ENCODE measurements around the gene MAN2A1.

The MAN2A1 gene

DNA sequence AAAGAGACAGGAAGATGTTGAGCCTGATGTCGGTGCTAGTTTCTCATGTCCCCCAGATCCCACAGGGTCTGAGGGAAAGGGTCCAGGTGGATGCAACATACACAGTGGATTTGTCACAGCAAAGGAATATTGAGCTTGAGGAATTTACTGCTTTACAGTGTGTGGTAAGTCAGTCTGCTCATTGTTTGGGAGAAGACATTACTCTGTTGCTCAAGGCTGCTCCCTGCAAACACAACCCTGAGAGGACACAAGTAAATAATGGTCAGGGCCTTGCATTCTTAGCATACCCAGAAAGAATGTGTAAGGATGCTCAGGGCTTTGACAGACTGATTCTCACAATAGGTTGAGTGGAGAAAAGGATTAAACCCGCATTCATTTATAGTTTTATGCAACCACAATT, 7.3 kb upstream of the MAN2A1 start:
- DNase-seq, result no peak

DNA sequence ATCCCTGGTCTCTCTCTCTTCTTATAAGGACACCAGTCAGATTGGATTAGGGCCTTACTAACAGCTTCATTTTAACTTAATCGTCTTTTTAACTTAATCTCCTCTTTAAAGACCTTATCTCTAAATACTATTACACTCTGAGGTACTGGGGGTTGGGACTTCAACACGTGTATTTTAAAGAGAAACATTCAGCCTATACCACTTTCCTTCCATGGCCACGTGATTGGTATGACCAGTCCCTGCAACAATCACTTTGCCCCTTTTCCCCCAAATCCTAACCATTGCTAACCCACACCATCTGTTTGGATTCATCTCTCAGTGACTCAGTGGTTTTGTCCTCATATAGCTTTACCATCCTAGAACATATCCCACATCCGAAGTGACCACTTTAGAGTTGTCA, 3.8 kb upstream of the MAN2A1 start:
- no peak for DNase-seq

DNA sequence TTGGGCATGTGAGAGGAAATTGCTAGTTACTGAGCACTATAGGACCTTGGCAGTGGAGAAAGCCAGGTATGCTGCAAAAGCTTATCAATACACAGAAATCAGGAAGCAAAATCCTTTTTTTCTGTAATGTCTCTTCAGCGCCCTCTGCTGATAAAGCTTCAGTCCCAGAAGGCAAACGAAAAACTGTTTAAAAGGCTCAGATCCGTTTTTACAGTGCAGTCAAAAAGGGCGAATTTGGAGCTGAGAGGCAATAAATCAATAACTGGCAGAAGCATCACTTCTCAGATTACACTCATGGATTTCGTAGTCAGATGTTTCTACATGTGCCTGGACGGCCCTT, 1.1 kb upstream of the MAN2A1 start:
- DNase-seq, result peak in 1 of 2 donors; percentile 24

DNA sequence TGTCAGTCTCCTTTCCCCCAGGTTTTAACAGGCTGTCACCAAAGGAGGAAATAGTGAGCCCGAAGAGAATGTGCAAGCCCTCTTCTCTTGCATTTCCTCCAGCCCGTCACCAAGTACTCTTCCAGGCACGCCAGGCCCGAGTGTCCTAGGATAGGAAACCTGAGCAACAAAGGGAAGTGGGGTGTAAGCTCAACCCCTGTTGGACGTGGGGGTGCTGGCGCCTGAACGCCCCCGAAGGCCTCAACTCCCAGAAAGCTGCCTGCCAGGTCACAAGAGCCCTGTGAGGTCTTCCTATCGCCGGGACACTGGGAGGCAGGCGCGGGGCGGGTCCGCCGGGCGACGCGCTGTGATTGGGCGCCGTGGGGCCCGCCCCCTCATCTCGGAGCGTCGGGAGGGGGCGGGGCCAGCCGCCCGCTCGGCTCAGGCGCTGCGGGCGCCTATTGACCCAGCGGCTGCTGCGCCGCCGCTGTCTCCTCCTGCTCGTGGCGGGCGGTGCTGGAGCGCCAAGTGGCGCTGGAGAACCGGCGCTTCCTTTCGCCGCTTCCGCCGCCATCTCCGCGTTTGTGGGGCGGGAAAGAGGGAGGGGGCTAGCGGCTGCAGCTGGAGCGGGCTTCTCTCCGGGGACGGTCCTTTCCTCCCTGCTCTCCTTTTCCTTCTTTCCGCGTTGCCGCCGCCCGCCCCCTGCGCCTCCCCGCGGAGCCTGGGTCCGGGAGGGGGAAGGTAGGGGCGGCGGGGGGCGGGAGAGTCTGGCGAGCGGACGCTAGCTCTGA, 572 bp upstream of the MAN2A1 start:
- DNase-seq, result peak; percentile 63 to 66

DNA sequence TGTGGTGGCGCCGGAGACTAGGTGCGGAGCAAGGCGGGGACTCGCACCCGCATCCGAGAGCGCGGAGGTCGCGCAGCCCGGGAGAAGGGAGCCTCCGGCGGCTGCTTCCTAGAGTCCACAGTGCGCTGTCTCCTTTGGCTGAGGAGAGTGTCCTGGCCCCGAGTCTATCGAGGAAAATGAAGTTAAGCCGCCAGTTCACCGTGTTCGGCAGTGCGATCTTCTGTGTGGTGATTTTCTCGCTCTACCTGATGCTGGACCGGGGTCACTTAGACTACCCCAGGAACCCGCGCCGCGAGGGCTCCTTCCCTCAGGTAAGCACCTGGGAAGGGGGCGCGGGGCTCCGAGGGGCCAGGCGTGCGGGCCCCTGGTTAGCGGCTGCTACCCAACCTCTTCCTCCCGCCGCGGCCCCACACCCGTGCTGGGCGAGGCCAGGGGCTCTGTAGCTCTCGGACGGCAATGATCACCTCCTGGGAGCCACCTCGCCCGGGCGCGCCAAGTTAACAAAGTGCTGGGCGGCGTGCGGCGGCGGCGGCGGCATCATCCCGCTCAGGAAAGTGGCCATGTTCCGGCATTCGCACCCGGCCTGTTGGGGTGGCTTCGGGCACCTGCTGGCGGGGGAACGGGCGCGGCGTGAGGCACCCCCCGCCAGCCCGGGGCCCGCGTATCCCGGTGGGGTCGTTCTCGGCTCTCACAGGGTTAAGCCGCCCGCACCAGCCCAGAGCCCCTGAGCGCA, 681 bp downstream of the MAN2A1 start:
- peak; percentile 30 to 35 for DNase-seq

DNA sequence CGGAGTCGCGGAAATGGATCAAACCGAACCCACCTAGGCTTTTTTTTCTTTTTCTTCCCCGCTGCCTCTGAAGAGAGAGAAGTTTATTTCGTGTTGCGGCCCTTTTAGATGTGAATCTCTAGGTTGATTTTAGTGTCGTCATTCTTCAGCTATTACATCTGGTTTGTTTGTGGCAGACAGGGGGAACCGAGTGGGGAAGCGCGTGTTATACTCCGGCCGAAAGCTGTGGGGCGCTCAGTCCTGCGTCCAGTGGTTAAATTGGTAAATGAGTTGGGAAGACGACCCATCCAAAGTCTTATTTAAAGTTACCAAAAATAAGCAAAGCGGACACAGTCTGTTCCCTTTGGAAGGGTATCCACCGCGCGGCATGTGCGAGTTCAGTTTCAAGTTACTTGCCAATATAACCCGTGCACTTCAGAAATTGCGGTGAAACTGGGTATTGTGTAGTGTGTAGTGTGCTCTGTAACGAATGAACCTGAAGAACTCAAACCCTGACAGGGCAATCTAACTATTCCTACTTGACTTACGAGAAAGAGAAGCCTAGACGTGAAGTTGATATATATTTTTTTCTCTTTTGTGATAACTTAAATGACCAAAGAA, 1.3 kb downstream of the MAN2A1 start:
- peak; percentile 26 to 33 for DNase-seq

DNA sequence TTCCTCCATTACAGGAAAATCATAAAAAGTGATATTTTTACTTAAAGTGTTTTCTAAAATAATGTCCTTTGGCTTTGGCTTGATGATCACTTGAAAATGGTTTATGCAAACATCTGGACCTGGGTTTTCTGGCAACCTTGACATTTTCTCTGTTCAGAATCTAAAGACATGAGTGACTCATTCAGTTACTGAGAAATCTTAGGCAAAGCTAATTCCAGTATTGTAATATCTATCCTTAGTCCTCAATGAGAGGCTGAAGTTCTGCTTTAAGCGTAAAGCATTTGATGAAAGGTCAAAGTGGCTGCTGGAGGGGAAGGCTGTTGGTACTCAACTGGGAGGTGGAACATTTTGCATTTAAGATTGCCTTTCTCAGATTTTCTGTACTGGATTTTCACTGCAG, 2.3 kb downstream of the MAN2A1 start:
- no peak for DNase-seq

DNA sequence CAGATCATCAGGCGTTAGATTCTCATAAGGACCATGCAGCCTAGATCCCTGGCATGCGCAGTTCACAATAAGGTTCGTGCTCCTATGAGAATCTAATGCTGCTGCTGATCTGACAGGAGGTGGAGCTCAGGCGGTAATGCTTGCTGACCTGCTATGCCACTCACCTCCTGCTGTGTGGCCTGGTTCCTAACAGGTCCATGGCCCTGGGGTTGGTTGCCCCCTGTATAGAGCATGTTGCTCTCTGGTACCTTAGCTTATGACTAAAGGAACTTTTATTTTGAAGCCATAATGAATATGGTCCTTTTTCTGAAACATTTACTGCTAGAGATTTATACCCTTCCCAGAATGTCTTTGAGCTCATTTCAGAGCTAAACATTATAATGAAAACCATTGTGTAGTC, 3.1 kb downstream of the MAN2A1 start:
- no peak for DNase-seq

DNA sequence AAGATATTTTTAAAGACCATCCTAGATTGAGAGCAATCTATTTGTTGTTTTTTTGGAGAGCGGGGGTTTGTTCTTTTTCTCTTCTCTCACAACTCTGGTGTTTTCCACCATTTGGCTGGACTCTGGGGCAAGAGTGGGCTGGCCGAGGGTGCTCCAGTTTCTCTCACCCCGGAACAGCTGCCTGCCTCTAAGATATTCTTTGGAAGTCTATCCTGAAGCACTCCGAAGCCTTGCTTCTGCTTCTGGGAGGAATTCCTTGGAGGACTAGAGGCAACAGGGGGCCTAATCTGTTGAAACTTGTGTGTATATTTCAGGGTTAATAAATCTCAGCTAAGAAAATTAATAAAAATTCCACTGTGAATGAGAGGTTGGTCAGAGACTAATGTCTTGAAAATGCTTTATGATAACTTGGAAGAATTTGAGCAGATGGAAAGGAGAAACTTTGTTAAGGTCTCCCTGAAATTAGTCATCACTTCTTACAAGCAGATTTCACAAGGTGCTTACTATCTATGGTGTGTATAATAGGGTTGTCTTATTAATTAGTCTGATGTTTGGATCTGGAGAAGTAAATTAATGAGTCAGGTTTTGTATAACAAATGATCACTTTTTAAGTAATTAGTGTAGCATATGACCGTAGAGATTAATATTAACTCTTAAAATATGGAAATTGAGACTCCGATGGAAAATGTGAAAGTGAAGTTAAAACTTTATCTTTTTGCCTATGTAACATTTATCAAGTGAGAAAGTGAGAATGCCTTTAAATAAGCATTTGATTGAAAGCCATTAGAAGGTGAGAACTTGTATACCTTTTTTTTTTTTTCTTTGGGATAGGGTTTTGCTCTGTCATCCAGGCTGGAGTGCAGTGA, 4.0 kb downstream of the MAN2A1 start:
- DNase-seq, result no peak

DNA sequence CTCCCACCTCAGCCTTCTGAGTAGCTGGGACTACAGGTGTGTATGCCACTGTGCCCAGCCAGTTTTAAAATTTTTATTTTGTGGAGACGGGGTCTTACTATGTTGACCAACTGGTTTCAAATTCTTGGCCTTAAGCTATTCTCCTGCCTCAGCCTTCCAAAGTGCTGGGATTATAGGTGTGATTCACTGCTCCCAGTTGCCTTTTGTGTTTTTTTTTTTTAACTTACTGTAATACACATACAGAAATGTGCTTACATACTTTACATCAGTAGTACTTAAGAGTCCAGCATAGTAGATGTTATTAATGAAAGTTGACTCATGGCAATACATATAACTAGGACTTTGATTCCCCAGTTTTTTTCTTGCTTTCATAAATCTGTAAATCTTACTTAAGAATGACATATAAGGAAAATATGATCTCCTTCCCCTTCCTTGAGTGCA, 4.7 kb downstream of the MAN2A1 start:
- DNase-seq, result no peak

DNA sequence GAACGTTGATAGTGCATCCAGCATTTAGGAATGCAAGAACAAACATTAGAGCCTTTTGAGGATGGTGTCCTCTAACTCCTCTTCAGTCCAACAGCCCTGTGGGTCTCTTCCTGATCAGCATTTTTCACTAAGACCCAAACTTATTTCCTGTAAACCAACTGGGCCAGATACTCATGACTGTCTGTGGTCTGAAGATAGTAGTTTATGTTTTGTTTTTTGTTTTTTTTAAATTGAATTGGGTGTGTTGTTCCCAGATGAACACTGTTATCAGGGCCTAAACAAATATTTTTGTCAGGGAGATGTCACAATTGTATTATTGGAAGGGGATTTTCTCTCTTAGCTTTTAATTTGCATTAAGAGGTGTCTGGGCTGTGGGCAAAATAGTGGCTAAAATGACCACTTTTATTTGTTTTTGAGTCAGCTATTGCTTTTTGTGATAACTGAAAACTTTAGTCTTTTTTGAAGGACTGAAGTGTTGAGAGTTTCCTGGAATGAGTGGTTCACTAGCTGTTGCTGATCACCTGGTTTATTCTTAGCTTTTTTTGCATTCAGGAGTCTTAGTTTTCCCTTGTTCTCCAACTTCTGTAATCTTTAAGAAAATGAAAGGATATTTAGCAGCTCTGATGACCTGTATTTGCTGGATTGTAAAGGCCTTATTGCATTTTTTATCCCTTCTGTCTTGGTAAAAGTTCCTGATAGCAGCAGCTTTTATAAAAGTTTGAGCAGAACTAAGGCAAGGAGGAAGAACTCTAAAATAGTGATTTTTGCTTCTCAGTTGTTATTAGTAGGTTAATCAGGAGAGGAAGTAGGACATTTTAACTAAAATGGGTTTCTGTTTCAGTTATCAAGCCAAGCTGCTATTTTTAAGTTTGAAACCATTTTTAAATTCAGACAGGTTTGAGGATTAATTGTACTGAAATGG, 5.5 kb downstream of the MAN2A1 start:
- no peak for DNase-seq

DNA sequence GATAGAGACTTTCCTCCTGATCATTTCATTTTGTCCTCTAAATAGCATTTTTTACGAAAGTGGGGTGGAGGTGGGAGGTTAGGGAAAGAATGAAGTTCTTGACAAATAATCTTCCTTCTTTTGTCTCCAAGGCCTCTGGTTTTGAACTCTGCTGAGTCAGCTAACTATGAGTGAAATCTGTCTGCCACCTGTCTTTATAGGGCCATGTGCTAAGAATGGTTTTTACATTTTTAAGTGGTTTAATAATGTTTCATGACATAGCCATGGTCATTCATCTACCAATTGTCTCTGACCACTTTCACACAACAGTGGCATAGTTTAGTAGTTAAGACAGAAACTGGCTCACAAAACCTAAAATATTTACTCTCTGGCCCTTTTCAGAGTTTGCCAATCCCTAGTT, 7.6 kb downstream of the MAN2A1 start:
- no peak for DNase-seq

DNA sequence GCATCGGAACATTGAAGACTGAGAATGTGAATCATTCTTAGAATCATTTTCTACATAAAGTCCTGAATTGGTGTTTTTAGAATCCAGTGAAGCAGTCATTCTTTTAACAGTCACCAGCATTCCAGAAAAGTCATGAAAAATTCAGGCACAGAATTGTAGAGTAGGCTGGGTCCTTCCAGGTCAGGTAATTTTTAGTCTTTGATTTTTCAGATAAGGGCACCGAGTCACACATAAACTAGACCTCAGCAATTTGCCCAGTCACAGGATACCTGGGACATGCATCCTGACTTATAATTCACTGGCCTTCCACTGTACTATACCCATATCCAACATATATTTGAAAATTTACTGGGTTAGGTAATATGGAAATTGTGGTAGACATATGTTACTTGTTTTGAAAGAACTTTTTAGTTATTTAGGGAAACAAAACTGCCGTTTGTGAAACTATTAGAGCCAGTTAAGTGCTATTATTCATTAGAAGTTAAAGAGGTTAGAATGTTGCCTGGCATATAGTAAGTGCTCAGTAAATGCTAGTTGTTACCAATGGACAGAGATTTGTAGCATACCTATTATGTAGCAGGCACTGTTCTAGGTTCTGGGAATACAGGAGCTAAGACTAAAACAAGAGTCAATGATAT, 10.9 kb downstream of the MAN2A1 start:
- no peak for DNase-seq

DNA sequence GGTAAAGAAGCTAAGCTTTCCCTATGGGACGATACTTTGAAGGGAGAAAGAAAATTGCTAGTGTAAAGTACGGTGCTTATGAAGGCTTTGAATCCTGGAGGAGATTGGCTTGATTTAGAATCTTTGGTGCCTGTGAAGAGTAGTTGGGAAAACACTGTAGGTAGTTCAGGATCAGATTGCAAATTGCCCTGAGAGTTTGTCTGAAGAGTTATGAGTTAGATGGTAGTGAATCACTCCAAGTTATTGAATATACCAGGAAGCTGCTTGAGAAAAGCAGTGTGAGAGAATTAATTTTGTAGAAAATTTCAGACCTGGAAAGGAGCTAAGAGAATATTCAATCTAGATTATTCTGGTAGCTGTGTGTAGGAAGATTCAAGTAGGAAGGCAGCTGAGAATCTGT, 11.5 kb downstream of the MAN2A1 start:
- DNase-seq, result no peak

DNA sequence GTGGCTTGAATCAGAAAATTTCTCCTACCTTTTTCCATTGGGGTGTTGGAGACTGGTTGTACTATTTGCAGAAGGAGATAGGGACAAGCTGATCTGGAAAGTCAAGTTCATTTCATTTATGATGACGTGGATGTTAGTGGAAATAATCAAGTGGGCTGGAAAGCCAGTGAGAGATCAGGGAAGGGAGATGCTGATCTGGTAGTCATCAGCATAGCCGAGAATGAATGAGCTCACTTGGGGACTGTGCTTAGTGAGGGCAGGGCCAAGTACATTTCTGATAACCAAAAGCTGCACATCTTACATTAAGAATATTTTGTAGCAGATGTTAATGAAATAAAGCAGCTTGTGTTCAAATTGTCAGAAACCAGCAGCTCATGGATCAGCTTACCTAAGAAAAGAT, 12.1 kb downstream of the MAN2A1 start:
- no peak for DNase-seq

DNA sequence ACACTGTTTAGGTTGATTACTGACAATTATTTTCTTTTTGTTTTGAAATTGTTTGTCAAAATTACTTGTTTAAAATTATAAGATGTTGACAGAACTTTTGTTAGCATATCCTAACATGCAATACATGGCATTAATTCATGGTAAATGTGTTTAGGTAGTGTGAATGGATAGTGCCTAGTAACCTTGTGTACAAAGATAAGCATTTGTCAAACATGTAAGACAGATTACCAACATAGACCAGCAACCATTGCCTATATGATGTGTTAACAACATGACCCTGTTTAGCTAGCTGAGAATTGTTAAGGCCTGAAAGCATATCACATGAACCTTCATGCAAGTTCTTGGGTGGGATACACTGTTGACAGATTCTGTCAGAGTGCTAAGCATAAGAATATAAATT, 13.4 kb downstream of the MAN2A1 start:
- DNase-seq, result no peak

DNA sequence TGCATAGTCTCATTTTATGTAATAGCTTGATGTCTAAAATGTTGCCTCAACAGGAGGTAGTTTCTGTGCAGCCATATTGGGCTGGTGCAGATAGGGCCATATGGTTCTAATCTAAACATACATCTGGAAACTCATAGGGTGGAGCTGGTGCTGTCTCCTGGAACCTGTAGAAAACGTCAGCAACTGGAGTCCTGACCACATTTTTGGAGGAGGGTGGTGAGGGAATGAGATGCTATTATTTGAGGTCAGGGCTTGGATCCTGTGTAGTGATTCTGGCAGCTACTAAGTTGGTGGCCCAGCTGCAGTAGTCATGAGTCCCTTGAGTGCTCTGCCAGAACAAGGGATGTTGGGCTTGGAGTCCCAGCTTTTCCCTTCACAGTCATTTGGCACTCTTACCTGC, 14.1 kb downstream of the MAN2A1 start:
- no peak for DNase-seq

DNA sequence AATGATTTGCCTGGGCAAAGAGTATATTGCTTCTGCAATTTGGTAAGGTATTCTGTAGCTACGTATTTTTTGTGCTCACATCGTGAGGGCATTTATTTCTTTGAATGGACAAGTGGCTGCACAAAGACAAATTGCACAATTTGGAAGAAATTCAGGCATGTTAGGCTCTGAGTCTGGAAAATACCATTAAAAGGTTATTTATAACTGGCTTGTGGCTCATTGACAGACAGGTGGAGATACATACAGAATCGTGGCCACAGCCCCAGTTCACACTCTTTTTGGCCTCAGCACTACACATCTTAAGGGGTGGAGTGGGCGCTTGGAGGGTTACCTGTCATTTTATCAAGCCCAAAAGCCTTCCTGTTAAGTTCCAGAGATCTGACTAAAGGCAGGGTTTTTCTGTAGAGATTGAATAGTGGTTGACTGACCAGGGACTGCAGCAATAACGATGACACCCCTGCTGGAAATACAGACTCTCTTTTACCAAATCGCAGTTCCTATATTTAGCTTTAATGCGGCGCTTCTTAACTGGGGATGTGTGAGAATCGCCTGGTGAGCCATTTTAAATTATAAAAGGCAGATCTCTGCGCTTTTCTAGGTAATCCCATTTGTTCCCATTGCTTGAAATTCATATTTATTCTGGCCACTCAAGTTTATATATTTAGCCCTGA, 14.7 kb downstream of the MAN2A1 start:
- DNase-seq, result no peak

DNA sequence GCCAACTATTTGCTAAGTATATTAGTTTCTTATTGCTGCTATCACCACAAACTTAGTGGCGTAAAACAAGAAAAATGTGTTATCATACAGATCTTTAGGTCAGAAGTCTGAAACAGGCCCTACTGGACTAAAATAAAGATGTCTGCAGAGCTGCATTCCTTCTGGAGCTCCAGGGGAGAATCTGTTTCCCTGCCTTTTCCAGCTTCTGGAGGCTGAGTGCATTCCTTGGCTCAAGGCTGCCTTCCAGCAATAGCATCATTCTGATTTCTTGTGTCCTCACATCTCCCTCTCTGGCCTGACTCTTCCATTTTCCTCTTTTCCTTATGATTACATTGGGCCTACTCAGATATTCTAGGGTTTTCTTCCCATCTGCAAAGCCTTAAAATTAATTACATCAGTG, 15.9 kb downstream of the MAN2A1 start:
- no peak for DNase-seq

DNA sequence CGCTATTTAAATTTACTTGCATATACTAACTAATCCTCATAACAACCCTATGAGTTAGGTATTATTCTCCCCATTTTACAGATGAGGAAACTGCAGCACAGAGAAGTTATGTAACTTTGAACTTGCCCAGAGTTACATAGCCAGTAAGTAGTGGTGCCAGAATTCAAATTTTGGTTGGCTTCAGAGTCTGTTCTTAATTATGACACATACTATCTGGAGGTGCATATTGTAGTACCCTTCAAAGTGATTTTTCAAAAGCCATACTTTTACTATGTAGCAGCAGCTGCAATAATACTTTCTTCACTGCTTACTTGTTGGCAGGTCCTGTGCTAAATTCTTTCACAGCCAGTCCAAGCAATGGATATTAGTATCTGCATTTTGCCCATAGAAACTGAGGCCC, 16.4 kb downstream of the MAN2A1 start:
- DNase-seq, result no peak

DNA sequence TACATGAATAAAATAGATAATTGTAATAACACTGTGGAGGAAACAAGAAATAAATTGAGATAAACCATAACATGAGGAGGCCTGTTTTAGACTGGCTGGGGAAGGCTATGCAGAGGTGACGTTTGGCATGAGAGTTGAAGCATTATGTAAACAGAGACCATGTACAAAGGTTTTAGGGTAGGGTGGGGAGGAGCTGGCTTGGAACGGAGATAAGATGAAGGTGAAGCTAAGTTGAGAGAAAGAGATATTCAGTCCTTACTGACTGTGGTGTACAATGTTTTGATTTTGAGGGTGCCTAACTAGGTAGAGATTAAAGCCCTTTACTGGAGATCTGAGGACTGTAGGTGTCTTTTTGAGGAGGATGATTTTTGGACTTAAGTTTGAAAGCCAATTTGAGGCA, 17.8 kb downstream of the MAN2A1 start:
- no peak for DNase-seq
